Activated CD4-positive, alpha-beta T cell treated with anti-CD3 and anti-CD28 coated beads, Interleukin-2, amount 10 ng/mL, durations not matched to agents 7 days and 5 days (primary cell): ENCODE results near the gene RBM34. TPM values are rescaled to one million over a fixed set of nuclear protein-coding genes. Genes with fewer than 3 reads are reported as not detected.

Experiments
- microRNA-seq: library from miRNA; unstranded; fragments of <30 nt; microRNA quantifications from one replicate; pipeline ENCODE4 v1.2.0, GENCODE V29; 2021; ENCODE audit warnings: borderline microRNAs expressed, borderline replicate concordance
- total RNA-seq, 2 experiments: library from RNA; stranded (reverse); gene quantifications; one replicate each; pipeline ENCODE4 v1.2.3, GENCODE V29; 2021

Gene RBM34
- total RNA-seq, 2 experiments from 2014 or later = 112 to 116 TPM

Small RNA genes within 50 kb of the gene (microRNA-seq; reads per million reads assigned to microRNA genes)
- not detected for gene MIR4753

Other genes with a start within 250 kb of the RBM34 start
- gene TOMM20, start 32.4 kb downstream of the RBM34 start, total RNA-seq = 10 to 100 TPM; 52.5 to 71.5 TPM
- gene ARID4B, start 166.9 kb upstream of the RBM34 start, total RNA-seq = 10 to 100 TPM; 43.7 to 47.3 TPM
- gene GGPS1, start 167.3 kb upstream of the RBM34 start, total RNA-seq = 10 to 100 TPM; 27.2 to 27.6 TPM
- 10 to 100 TPM; 25.1 to 26.8 TPM for gene TBCE, start 206.2 kb upstream of the RBM34 start, total RNA-seq